ENCODE results near the gene TTC7B. TPM values are rescaled to one million over a fixed set of nuclear protein-coding genes. Genes with fewer than 3 reads are reported as not detected.

The TTC7B gene
- total and polyA plus RNA-seq, 9 of the 15 experiments (the other 6 are each of a cell fraction or from before 2014, with no cell fraction given): 2.2 to 77.2 (median 36.7) TPM

- TF ChIP-seq ZNF592 (IDR thresholded peaks at IDR 0.05) (peak; percentile 15; the same call in 1 of the 2 replicates), NR2C2 (CRISPR knock-in tag; IDR thresholded peaks at IDR 0.05) (no peak), NR2C2 (tag; IDR thresholded peaks at IDR 0.05) (peak; percentile 31; the same call in 1 of the 2 replicates), IRF1 (CRISPR knock-in tag; IDR thresholded peaks at IDR 0.05; ENCODE audit: borderline replicate concordance) (no peak), SMARCA5 (IDR thresholded peaks at IDR 0.05) (no peak), SPI1 (IDR thresholded peaks at IDR 0.05; ENCODE audit: borderline replicate concordance, low read depth, low read length) (peak; percentile 61; the same call in 1 of the 2 replicates)
Measured at GRCh38 chr14:90796329-90796728, 19.9 kb downstream of the TTC7B start (continued).

Measured in K562 (cell line).